GM19468 (cell line): ENCODE results near the gene TACC3.

ENCODE experiments used
- ATAC-seq: cut with Tn5 transposase; IDR thresholded peaks from one replicate; pipeline ENCODE4 v1.9.1; 2021; ENCODE audit warnings: mild to moderate bottlenecking, moderate library complexity, moderate number of reproducible peaks; ENCODE audit not compliant: unreplicated experiment; ENCODE audit errors: extremely low read depth

The TACC3 gene

DNA sequence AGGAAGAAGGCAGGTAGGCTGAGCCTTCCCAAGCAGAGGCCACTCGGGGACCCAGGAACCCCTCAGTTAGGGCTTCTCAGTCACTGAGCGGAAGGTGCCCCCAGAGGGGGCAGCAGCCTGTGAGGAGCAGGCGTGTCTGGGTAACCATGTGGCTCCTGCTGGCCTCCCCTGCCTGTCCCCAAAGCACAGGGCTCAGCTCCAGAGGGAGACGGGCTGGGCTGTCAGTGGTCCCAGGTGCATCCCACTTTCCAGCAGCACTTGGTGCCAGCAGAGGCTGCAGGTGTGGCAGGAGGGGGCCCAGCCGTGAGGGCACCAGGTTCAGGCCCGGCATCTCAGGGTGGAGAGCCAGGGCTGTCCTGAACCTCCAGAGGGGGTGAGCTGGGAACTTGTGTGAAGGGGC lies 22.7 kb downstream of the TACC3 start:
- ATAC-seq: no peak

DNA sequence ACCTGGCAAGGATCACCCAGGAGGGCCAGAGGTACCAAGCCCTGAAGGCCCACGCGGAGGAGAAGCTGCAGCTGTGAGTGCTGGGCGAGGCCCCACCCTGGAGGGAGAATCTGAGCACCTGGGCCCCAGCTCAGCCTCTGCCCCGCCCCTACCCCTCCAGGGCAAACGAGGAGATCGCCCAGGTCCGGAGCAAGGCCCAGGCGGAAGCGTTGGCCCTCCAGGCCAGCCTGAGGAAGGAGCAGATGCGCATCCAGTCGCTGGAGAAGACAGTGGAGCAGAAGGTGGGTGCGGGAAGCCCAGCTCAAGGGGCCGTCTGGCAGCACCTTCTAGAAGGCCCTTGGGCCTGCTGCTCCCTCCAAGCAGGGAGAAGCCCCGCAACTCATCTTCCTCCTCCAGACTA lies 23.2 kb downstream of the TACC3 start:
- ATAC-seq: no peak

- ATAC-seq: no peak
Observed at GRCh38 chr4:1745165-1745564, 23.8 kb downstream of the TACC3 start.

DNA sequence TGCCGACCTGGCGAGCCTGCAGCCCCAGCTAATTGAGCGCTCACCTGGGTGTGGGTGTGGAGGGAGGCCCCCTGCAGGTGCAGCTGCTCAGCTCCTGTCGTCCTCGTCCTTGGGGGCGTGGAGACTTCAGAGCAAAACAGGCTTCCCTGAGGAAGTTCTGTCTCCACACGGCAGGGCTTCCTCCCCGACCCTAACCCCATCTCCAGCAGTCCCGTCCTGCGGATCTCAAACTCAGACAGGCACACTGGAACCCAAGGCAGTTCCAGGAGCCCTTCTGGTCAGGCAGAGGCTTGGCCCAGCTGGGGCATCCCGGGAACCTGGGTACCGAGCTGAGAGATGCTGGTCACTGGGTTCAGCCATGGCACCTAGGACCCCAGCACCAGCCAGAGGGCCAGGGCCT lies 24.4 kb downstream of the TACC3 start:
- no peak for ATAC-seq

GRCh38 chr4:1746265-1746691 lies 25.0 kb downstream of the TACC3 start:
- ATAC-seq: no peak

GRCh38 chr4:1746919-1747602 lies 25.7 kb downstream of the TACC3 start:
- no peak for ATAC-seq

DNA sequence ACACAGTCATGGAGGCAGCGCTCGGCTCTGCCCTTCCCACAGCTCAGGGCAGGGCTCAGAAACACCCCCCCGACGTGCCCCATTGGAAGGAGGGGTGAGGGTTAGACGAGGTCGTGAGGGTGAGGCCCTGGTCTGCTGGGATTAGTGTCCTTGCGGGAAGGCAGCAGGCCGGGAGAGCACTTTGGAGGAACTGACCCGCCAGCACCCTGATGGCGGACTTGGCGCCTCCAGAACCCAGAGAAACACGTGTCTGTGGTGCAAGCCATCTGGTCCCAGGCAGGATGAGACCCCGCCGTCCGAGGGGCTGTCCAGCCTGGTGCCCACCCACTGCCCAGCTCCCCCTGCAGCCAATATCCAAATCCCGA lies 26.3 kb downstream of the TACC3 start:
- no peak for ATAC-seq

- ATAC-seq: no peak
Observed at GRCh38 chr4:1748465-1748995, 27.2 kb downstream of the TACC3 start.

DNA sequence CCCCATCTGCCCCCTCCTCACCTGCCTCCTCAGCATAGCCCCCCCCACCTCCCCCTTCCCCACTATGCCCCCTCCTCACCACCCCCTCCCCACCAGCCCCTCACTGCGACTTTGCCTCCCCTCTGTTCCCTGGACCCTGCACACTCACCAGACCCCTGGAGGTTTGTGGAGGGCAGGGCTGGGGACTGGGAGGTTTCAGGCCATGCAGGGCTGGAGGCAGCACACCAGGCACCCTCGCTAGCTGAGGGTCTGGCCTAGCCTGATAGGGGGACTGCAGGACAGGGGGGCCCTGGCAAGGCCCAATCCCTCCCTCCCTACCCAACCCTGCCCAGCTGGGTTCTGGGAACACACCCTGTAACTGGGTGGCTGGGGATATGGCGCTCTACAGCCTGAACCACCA lies 28.0 kb downstream of the TACC3 start:
- no peak for ATAC-seq

GRCh38 chr4:1749826-1750225 lies 28.5 kb downstream of the TACC3 start:
- ATAC-seq: no peak

DNA sequence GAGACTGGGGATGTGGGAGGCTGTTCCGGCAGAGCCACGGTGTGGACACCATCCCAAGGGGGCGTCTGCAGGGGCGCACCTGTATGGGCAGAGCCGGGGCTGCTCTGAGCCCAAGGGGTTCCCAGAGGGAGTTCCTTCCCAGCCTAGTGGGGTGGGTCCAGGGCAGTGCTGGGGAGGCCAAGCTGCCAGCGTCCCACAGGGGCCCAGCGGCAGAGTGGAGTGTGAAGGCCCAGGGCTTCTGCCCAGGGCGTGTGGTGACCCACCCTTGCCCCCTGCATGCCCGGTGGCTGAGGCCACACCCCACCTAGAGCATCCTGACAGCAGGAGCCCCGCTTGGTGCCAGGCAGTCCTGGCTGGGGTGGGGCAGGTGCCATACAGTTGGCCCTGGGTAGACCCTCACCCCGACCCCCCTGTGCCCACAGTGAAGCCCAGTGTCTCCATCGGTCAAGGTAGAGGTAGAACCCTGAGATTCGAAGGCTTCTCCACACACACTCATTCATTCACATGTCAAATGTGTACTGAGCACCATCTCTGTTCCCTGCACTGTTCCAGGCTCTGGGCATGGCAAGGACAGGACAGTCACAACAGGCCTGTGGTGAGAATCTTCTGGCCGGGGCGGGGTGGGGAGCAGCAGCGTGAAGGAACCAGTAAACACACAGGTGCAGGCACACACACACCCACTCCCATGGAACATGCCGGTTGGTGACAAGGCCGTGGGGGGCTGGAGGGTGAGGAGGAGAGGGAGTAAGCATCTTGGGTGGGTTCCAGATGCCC lies 29.2 kb downstream of the TACC3 start:
- ATAC-seq: no peak

GRCh38 chr4:1751155-1751918 lies 30.0 kb downstream of the TACC3 start:
- no peak for ATAC-seq

GRCh38 chr4:1751919-1752283 lies 30.6 kb downstream of the TACC3 start:
- ATAC-seq: no peak

GRCh38 chr4:1752284-1753041 lies 31.1 kb downstream of the TACC3 start:
- no peak for ATAC-seq

GRCh38 chr4:1753294-1753696 lies 32.0 kb downstream of the TACC3 start:
- no peak for ATAC-seq

DNA sequence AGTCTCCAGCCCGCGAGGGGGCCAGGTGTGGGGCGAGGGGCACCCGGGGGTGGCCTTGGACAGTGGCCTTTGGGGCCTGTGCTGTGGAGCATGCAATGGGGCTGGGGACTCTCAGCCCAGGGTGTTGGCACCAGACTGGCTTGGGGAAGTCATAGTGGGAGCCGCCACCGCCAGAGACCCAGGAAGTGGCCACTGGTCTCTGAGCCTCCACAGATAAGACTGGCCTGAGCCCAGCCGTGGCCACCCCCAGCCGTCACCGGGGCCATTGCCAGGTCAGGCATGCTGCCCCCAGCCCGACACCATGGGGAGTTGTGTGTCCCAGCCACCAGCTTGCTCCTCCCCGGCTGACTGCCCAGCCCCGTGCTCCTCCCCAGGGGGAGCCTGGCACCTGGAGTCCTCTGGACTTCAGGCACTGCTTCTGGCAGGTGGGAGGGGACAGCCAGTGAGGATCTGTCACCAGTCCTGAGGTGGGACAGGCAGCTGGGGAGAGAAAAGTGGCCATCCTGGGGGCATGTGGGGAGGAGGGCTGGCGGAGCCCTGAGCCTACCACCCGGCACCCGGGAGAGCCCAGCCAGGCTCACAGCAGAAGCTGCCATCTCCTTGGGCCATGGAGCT lies 32.5 kb downstream of the TACC3 start:
- no peak for ATAC-seq

GRCh38 chr4:1754336-1754735 lies 33.0 kb downstream of the TACC3 start:
- no peak for ATAC-seq

GRCh38 chr4:1755297-1755696 lies 34.0 kb downstream of the TACC3 start:
- no peak for ATAC-seq

DNA sequence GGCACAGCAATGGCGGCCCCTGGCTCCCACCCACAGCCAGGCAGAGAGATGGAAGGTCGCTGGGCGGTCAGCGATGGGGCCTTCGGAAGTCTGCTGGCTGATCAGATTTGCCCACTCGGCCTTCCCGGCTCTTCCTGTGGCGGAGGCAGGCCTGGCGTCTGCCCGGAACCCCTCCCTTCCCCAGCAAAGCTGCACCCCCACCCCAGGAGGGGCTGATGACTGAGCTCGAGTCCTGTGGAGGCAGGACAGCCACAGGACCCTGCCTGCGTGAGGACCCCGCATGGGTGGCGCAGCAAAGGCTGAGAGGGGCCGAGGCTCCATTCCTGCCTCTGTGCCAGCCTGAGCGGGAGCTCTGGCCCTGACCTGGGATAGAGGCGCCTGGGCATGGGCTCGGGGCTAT lies 34.8 kb downstream of the TACC3 start:
- ATAC-seq: no peak
